HL-60 (cell line): ENCODE results near the gene NR2F1-AS1.
A peak's percentile ranks its signal among the peaks of the same experiment; 100 is the strongest.

Source experiments
- DNase-seq, 2 experiments: peaks; one replicate each; pipeline ENCODE4 v3.0.0-alpha.2; 2010 to 2020; ENCODE audit warnings: low read depth in 1 of 2, low spot score in 1 of 2
- H3K27ac ChIP-seq: fragments of 250-450 bp; sonication (Bioruptor Pico); replicated peaks from 2 replicates; pipeline ENCODE4 v1.5.1; 2020; ENCODE audit warnings: mild to moderate bottlenecking, moderate library complexity
- H3K27me3 ChIP-seq: fragments of 250-450 bp; sonication (Bioruptor Pico); 2 replicates; pipeline ENCODE4 v1.5.1; 2021; ENCODE audit warnings: mild to moderate bottlenecking, moderate library complexity; ENCODE audit not compliant: insufficient read depth, poor library complexity, severe bottlenecking
- H3K4me3 ChIP-seq: replicated peaks from 2 replicates; pipeline ENCODE4 v1.5.1; 2011; ENCODE audit warnings: mild to moderate bottlenecking, control low read depth, low read length; ENCODE audit not compliant: insufficient read depth
- GABPA ChIP-seq: IDR thresholded peaks from 2 replicates; pipeline ENCODE4 v1.6.1; 2012; ENCODE audit warnings: low read depth
- POLR2AphosphoS5 ChIP-seq: IDR thresholded peaks from 2 replicates; pipeline ENCODE4 v1.6.1; 2012; ENCODE audit warnings: low read depth
- SPI1 ChIP-seq: IDR thresholded peaks from 2 replicates; pipeline ENCODE4 v1.6.1; 2012; ENCODE audit warnings: low read depth, mild to moderate bottlenecking, borderline replicate concordance
- TF ChIP-seq, protein P1 (sequence below): IDR thresholded peaks from one replicate; pipeline ENCODE4 v1.5.1; 2011; ENCODE audit warnings: low read length, control low read depth, inconsistent platforms; ENCODE audit not compliant: insufficient read depth
- TF ChIP-seq, protein P2 (sequence below): IDR thresholded peaks from 2 replicates; pipeline ENCODE4 v1.6.1; 2012; ENCODE audit warnings: low read depth; ENCODE audit not compliant: insufficient replicate concordance

NR2F1-AS1 gene

DNA sequence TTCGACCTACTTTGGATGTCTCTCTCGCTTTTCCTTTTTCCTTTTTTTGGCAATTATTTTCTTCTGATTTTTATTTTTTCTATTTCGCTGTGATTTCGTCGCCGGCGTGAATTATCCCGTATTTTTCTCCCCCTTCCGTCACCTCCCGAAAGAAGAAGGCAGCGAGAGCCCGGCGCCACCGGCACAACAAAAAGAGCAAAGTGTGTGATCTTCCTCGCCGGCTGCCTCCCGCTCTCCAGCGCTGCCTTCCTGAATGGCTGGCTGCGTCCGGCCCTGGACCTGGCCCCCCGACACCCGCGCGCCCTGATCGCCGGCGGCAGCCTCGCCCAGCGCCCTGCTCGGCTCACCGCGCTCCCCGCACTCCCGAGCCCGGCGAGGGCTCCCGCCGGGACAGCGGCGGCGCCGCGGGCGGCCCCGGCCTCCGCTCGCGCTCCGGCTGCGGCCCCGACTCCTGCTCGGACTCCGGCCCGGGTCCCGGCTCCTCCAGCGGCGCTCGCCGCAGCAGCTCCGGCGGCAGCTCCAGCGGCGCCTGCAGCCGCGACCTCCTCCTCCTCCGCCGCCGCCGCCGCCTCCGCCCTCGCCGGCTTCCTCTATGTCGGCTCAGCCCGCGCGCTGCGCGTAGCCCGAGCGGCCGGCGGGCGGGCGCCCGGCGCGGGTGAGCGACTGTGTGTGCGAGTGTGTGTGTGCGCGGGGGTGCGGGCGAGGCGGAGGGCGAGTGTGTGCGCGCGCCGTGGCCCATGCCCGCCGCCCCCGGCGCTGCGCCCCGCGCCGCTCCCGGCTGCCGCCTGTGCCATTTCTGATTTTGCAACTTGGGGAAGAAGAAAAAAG is 3.0 kb upstream of the NR2F1-AS1 start:
- no peak overlapping the region for H3K27ac ChIP-seq
- peak overlapping the region; percentile 42 for H3K4me3 ChIP-seq
- peaks cover 12% of the 10 kb centered on the region for H3K27me3 ChIP-seq
- DNase-seq = no peak
- TF ChIP-seq, protein P1, sequence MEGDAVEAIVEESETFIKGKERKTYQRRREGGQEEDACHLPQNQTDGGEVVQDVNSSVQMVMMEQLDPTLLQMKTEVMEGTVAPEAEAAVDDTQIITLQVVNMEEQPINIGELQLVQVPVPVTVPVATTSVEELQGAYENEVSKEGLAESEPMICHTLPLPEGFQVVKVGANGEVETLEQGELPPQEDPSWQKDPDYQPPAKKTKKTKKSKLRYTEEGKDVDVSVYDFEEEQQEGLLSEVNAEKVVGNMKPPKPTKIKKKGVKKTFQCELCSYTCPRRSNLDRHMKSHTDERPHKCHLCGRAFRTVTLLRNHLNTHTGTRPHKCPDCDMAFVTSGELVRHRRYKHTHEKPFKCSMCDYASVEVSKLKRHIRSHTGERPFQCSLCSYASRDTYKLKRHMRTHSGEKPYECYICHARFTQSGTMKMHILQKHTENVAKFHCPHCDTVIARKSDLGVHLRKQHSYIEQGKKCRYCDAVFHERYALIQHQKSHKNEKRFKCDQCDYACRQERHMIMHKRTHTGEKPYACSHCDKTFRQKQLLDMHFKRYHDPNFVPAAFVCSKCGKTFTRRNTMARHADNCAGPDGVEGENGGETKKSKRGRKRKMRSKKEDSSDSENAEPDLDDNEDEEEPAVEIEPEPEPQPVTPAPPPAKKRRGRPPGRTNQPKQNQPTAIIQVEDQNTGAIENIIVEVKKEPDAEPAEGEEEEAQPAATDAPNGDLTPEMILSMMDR = no peak

DNA sequence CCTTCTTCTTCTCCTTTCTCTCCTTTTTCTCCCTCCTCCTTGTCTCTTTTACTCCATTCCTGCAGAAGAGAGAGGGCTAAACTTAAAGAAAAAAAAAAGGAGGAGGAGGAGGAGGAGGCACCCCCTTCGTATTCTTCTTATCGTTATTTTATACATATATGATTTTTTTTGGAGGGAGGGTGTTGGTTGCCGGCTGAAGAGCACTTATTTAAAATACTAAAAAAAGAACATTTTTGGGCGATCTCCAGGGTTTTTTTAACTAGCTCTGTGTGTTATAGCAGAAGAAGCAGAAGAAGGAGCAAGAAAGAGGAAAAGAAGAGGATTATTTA is 2.4 kb upstream of the NR2F1-AS1 start:
- TF ChIP-seq GABPA = no peak
- no peak for TF ChIP-seq POLR2AphosphoS5
- no peak for TF ChIP-seq SPI1
- TF ChIP-seq, protein P2, sequence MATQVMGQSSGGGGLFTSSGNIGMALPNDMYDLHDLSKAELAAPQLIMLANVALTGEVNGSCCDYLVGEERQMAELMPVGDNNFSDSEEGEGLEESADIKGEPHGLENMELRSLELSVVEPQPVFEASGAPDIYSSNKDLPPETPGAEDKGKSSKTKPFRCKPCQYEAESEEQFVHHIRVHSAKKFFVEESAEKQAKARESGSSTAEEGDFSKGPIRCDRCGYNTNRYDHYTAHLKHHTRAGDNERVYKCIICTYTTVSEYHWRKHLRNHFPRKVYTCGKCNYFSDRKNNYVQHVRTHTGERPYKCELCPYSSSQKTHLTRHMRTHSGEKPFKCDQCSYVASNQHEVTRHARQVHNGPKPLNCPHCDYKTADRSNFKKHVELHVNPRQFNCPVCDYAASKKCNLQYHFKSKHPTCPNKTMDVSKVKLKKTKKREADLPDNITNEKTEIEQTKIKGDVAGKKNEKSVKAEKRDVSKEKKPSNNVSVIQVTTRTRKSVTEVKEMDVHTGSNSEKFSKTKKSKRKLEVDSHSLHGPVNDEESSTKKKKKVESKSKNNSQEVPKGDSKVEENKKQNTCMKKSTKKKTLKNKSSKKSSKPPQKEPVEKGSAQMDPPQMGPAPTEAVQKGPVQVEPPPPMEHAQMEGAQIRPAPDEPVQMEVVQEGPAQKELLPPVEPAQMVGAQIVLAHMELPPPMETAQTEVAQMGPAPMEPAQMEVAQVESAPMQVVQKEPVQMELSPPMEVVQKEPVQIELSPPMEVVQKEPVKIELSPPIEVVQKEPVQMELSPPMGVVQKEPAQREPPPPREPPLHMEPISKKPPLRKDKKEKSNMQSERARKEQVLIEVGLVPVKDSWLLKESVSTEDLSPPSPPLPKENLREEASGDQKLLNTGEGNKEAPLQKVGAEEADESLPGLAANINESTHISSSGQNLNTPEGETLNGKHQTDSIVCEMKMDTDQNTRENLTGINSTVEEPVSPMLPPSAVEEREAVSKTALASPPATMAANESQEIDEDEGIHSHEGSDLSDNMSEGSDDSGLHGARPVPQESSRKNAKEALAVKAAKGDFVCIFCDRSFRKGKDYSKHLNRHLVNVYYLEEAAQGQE = no peak
- TF ChIP-seq, protein P1 = no peak
- Histone ChIP-seq H3K4me3 (no peak overlapping the region), H3K27ac (no peak overlapping the region), H3K27me3 (peaks cover 12% of the 10 kb centered on the region)
- DNase-seq = no peak

DNA sequence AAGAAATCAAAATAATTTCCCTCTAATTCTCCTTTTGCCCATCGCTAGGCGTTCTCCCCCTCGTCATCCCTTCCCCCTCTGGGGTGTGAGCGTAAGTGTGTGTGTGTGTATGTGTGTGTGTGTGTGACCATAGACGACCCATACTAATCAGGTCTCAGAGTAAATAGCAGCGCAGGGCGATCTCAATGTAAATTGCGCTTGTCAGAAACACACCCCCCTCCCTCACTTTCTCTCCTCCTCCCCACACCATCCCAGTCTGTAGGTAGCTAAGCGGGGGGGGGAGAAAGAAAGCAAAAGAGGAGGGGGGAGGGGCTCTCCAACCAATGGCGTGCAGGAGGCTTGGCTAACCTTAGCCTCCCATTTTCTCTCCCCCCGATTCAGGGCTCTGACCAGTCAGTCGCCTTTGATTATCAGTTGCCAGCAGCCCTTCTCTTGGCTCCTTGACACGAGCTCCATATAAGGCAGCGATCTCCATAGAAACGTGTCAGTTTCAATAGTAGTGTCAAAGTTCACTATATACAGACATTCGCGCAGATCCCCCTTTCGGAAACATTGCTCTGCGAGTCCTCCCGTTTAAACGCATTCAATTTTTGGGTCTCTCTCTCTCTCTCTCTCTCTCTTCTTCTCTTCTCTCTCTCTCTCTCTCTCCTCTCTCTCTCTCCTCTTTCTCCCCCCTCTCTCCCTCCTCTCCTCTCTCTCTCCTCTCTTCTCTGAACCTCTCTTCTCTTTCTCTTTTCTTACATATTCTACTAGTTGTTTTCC is 1.8 kb upstream of the NR2F1-AS1 start, which contains the start of gene NR2F1:
TSS of gene NR2F1 (plus strand) at position 546 of the 762 bp plus-strand sequence. CDS start 1,802 bp downstream, outside the sequence.
- H3K4me3 ChIP-seq = peak within 1 kb of the TSS; percentile 33
- TF ChIP-seq, protein P2 = no peak
- no peak for TF ChIP-seq SPI1
- TF ChIP-seq, protein P1 = no peak
- TF ChIP-seq GABPA = no peak
- TF ChIP-seq POLR2AphosphoS5 = no peak
- DNase-seq = no peak
- peaks cover 12% of the 10 kb centered on the region for H3K27me3 ChIP-seq
- no peak within 1 kb of the TSS for H3K27ac ChIP-seq
